HepG2 (cell line): ENCODE measurements around the gene DRAM1. TPM values are rescaled to one million over a fixed set of nuclear protein-coding genes. Genes with fewer than 3 reads are reported as not detected.

ENCODE experiments used
- CENPT ChIP-seq: sonication (generic); formaldehyde crosslinking; IDR thresholded peaks from 2 replicates; pipeline ENCODE4 v1.8.0; 2022; ENCODE audit warnings: low read depth, mild to moderate bottlenecking, moderate library complexity, missing genetic modification reagents
- DRAP1 ChIP-seq: IDR thresholded peaks from 2 replicates; pipeline ENCODE4 v1.6.1; 2016; ENCODE audit warnings: missing genetic modification reagents, missing compliant biosample characterization
- KAT2B ChIP-seq: fragments of 150-350 bp; IDR thresholded peaks from 2 replicates; pipeline ENCODE4 v1.6.1; 2014; ENCODE audit warnings: low read depth, low read length, borderline replicate concordance
- KIAA2018 ChIP-seq: sonication (generic); formaldehyde crosslinking; IDR thresholded peaks from 2 replicates; pipeline ENCODE4 v1.5.0; 2020; ENCODE audit warnings: mild to moderate bottlenecking, missing genetic modification reagents, borderline replicate concordance
- MED13 ChIP-seq: sonication (generic); formaldehyde crosslinking; IDR thresholded peaks from 2 replicates; pipeline ENCODE4 v1.5.0; 2020; ENCODE audit warnings: missing genetic modification reagents
- NR2F2 ChIP-seq: IDR thresholded peaks from 2 replicates; pipeline ENCODE4 v1.6.1; 2012; ENCODE audit warnings: low read depth, inconsistent platforms, borderline replicate concordance
- PCBP2 ChIP-seq: fragments of 200-400 bp; formaldehyde crosslinking; optimal IDR thresholded peaks from 2 replicates; pipeline ENCODE3; 2018; ENCODE audit warnings: low read length, low read depth; ENCODE audit not compliant: poor library complexity, severe bottlenecking
- POLR2A ChIP-seq, 2 experiments: IDR thresholded peaks; 2 replicates each; pipeline ENCODE4 v1.6.1; 2011; ENCODE audit warnings: low read depth in 2 of 2, low read length in 2 of 2, mild to moderate bottlenecking in 1 of 2, moderate library complexity in 1 of 2; ENCODE audit not compliant: insufficient read depth in 1 of 2
- SALL2 ChIP-seq: sonication (generic); formaldehyde crosslinking; IDR thresholded peaks from 2 replicates; pipeline ENCODE4 v1.8.1; 2023; ENCODE audit warnings: mild to moderate bottlenecking, missing genetic modification reagents, inconsistent platforms
- SRSF9 ChIP-seq: fragments of 200-400 bp; formaldehyde crosslinking; IDR thresholded peaks from 2 replicates; pipeline ENCODE4 v1.6.1; 2018; ENCODE audit warnings: borderline replicate concordance, mild to moderate bottlenecking, low read depth, low read length; ENCODE audit not compliant: insufficient read depth, poor library complexity, severe bottlenecking
- ZNF33A ChIP-seq: sonication (generic); formaldehyde crosslinking; IDR thresholded peaks from 2 replicates; pipeline ENCODE4 v1.5.1; 2020; ENCODE audit warnings: missing genetic modification reagents, mild to moderate bottlenecking, moderate library complexity, borderline replicate concordance
- ZNF530 ChIP-seq: sonication (generic); formaldehyde crosslinking; IDR thresholded peaks from 2 replicates; pipeline ENCODE4 v1.5.0; 2020; ENCODE audit warnings: low read depth, mild to moderate bottlenecking, missing genetic modification reagents
- ZNF562 ChIP-seq: sonication (generic); formaldehyde crosslinking; IDR thresholded peaks from 2 replicates; pipeline ENCODE4 v1.8.0; 2022; ENCODE audit warnings: missing genetic modification reagents, borderline replicate concordance
- ZNF740 ChIP-seq: sonication (generic); formaldehyde crosslinking; IDR thresholded peaks from 2 replicates; pipeline ENCODE4 v1.4.0; 2020; ENCODE audit warnings: missing genetic modification reagents
- ZNF776 ChIP-seq: sonication (generic); formaldehyde crosslinking; IDR thresholded peaks from 2 replicates; pipeline ENCODE4 v1.4.0; 2020; ENCODE audit warnings: mild to moderate bottlenecking, missing genetic modification reagents
- polyA plus RNA-seq, 8 experiments: library from polyadenylated mRNA; depleted of rRNA in 3 of 8; stranded (reverse) in 7 of 8; unstranded in 1 of 8; fragments of >200 nt; fragmentation: Illumina TruSeq in 4 of 8; extraction: Trizol in 4 of 8; gene quantifications; 2 replicates each; pipeline versions ENCODE4 v1.2.1 to v1.2.3, GENCODE V29; 2011 to 2016; ENCODE audit warnings: low read depth in 4 of 8, missing spikeins in 1 of 8, mixed read lengths in 1 of 8; ENCODE audit not compliant: insufficient read depth in 1 of 8
- total RNA-seq, 5 experiments: library from RNA; depleted of rRNA; stranded (reverse); fragments of >200 nt; fragmentation: Illumina TruSeq; extraction: Trizol; gene quantifications; 2 replicates each; pipeline ENCODE4 v1.2.3, GENCODE V29; 2016; ENCODE audit warnings: low read depth in 1 of 5
- TF ChIP-seq, protein P1 (sequence below): sonication (generic); formaldehyde crosslinking; IDR thresholded peaks from 2 replicates; pipeline ENCODE4 v1.5.1; 2020; ENCODE audit warnings: missing genetic modification reagents, mild to moderate bottlenecking, borderline replicate concordance

DRAM1 gene
- total and polyA plus RNA-seq, 2 of the 13 experiments (the other 11 are each of a cell fraction or from before 2014, with no cell fraction given) = 20.9 to 32.6 TPM

GRCh38 chr12:101876861-101877805 lies at the start of gene DRAM1 (continued):
- TF ChIP-seq ZNF530 (CRISPR knock-in tag) (no peak), SRSF9 (no peak), SALL2 (CRISPR knock-in tag) (peak; percentile 75), DRAP1 (CRISPR knock-in tag) (peak; percentile 44; the same call in 1 of the 2 replicates), KIAA2018 (CRISPR knock-in tag) (no peak), ZNF740 (CRISPR knock-in tag) (0 out of 2 replicates have a peak, but pooled peaks have one; percentile 60), ZNF776 (CRISPR knock-in tag) (no peak), ZNF33A (0 out of 2 replicates have a peak, but pooled peaks have one; percentile 50), CENPT (CRISPR knock-in tag) (peak; percentile 58; the same call in 1 of the 2 replicates), MED13 (peak; percentile 80; the same call in 1 of the 2 replicates), POLR2A (IDR thresholded peaks at IDR 0.05; ENCODE audit: insufficient read depth in 1 of 2, low read depth in 2 of 2, low read length in 2 of 2) (peak; percentile 68 to 76), ZNF562 (CRISPR knock-in tag) (no peak), NR2F2 (peak; percentile 41; the same call in 1 of the 2 replicates), KAT2B (no peak), PCBP2 (no peak)
- TF ChIP-seq, protein P1, sequence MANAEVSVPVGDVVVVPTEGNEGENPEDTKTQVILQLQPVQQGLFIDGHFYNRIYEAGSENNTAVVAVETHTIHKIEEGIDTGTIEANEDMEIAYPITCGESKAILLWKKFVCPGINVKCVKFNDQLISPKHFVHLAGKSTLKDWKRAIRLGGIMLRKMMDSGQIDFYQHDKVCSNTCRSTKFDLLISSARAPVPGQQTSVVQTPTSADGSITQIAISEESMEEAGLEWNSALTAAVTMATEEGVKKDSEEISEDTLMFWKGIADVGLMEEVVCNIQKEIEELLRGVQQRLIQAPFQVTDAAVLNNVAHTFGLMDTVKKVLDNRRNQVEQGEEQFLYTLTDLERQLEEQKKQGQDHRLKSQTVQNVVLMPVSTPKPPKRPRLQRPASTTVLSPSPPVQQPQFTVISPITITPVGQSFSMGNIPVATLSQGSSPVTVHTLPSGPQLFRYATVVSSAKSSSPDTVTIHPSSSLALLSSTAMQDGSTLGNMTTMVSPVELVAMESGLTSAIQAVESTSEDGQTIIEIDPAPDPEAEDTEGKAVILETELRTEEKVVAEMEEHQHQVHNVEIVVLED (CRISPR knock-in tag) = peak; percentile 57
